Stomach (tissue), 4 donors: ENCODE data around the gene TBCEL.

ENCODE experiments used
- CTCF ChIP-seq, 7 experiments: fragments of 450-650 bp in 4 of 7; fragments of 200-600 bp in 3 of 7; sonication (generic) in 3 of 7; IDR thresholded peaks; one replicate each; pipeline ENCODE4 v1.5.1; 2016 to 2019; ENCODE audit warnings: antibody characterized with exemption in 7 of 7, control low read depth in 2 of 7, mild to moderate bottlenecking in 1 of 7
- EP300 ChIP-seq: sonication (generic); formaldehyde crosslinking; IDR thresholded peaks from one replicate; pipeline ENCODE4 v1.6.1; 2017; ENCODE audit warnings: antibody characterized with exemption
- POLR2A ChIP-seq, 4 donors: fragments of 450-650 bp; IDR thresholded peaks; one replicate each; pipeline ENCODE4 v1.6.1; 2016; ENCODE audit warnings: antibody characterized with exemption in 4 of 4, control low read depth in 2 of 4, mild to moderate bottlenecking in 1 of 4, moderate library complexity in 1 of 4
- POLR2AphosphoS5 ChIP-seq, 3 donors: sonication (generic); formaldehyde crosslinking; IDR thresholded peaks; one replicate each; pipeline ENCODE4 v1.6.1; 2016; ENCODE audit warnings: antibody characterized with exemption in 3 of 3

DNA sequence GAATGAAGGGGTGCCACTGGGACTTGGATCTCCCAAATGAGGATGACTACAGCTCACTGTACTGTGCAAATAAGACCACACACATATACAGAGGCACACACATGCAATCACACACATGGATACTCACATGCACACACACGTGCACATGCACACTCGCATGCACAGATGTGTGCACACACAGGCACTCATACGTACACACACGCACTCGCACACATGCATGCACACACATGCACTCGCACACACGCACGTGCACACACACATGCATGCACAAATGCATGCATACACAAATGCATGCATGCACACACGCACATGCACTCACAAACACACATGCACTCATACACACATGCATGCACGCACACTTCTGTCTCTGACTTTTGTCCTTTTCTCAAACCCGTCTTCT, 113.1 kb downstream of the TBCEL start:
- TF ChIP-seq CTCF (IDR thresholded peaks at IDR 0.05): no peak
- TF ChIP-seq POLR2AphosphoS5 (IDR thresholded peaks at IDR 0.05): no peak
- no peak for TF ChIP-seq EP300
- TF ChIP-seq POLR2A (IDR thresholded peaks at IDR 0.05): no peak
